ENCODE data around the gene OR10P1.
A peak's percentile ranks its signal among the peaks of the same experiment; 100 is the strongest.

Gene OR10P1

GRCh38 chr12:55658635-55659391 lies 22.1 kb downstream of the OR10P1 start:
- no peak for TF ChIP-seq CTCF (IDR thresholded peaks at IDR 0.05; ENCODE audit: low read depth, low read length, missing control alignments)
- no peak for DNase-seq (ENCODE audit: low read depth)
- no peak overlapping the region for H3K4me3 ChIP-seq (ENCODE audit: low read depth, low read length)

GRCh38 chr12:55659486-55660385 lies 23.0 kb downstream of the OR10P1 start:
- DNase-seq (ENCODE audit: low read depth): no peak
- H3K4me3 ChIP-seq (ENCODE audit: low read depth, low read length): no peak overlapping the region
- peak; percentile 64 for TF ChIP-seq CTCF (IDR thresholded peaks at IDR 0.05; ENCODE audit: low read depth, low read length, missing control alignments)

GRCh38 chr12:55663391-55663790 lies 26.7 kb downstream of the OR10P1 start:
- no peak overlapping the region for H3K4me3 ChIP-seq (ENCODE audit: low read depth, low read length)
- no peak for DNase-seq (ENCODE audit: low read depth)
- no peak for TF ChIP-seq CTCF (IDR thresholded peaks at IDR 0.05; ENCODE audit: low read depth, low read length, missing control alignments)

GRCh38 chr12:55664826-55665225 lies 28.1 kb downstream of the OR10P1 start:
- no peak overlapping the region for H3K4me3 ChIP-seq (ENCODE audit: low read depth, low read length)
- no peak for TF ChIP-seq CTCF (IDR thresholded peaks at IDR 0.05; ENCODE audit: low read depth, low read length, missing control alignments)
- no peak for DNase-seq (ENCODE audit: low read depth)

- no peak for DNase-seq (ENCODE audit: low read depth)
- no peak overlapping the region for H3K4me3 ChIP-seq (ENCODE audit: low read depth, low read length)
- no peak for TF ChIP-seq CTCF (IDR thresholded peaks at IDR 0.05; ENCODE audit: low read depth, low read length, missing control alignments)
These were observed 29.8 kb downstream of the OR10P1 start for GRCh38 chr12:55666508-55666907.

GRCh38 chr12:55670276-55670675 lies 33.6 kb downstream of the OR10P1 start:
- no peak for DNase-seq (ENCODE audit: low read depth)
- no peak overlapping the region for H3K4me3 ChIP-seq (ENCODE audit: low read depth, low read length)
- no peak for TF ChIP-seq CTCF (IDR thresholded peaks at IDR 0.05; ENCODE audit: low read depth, low read length, missing control alignments)

Measured in GM12864 (cell line).